GM21717 (cell line): ENCODE measurements around the gene TM9SF3.
A peak's percentile ranks its signal among the peaks of the same experiment; 100 is the strongest.

Experiments used
- ATAC-seq: cut with Tn5 transposase; IDR thresholded peaks from one replicate; pipeline ENCODE4 v1.9.1; 2021; ENCODE audit warnings: mild to moderate bottlenecking, moderate library complexity; ENCODE audit not compliant: unreplicated experiment

TM9SF3 gene

GRCh38 chr10:96586419-96587263 is at the start of gene TM9SF3:
Gene TM9SF3 (minus strand): TSS chr10:96587012. CDS start chr10:96586835, 177 bp downstream.
- peak; percentile 78 for ATAC-seq

- ATAC-seq, result no peak
Observed at GRCh38 chr10:96636551-96636950, 49.7 kb upstream of the TM9SF3 start.

GRCh38 chr10:96632974-96633710 is 46.3 kb upstream of the TM9SF3 start:
- no peak for ATAC-seq

GRCh38 chr10:96627292-96627691 is 40.5 kb upstream of the TM9SF3 start:
- ATAC-seq, result no peak

GRCh38 chr10:96626795-96627194 is 40.0 kb upstream of the TM9SF3 start:
- ATAC-seq, result no peak

- ATAC-seq, result no peak
Observed at GRCh38 chr10:96625173-96625572, 38.4 kb upstream of the TM9SF3 start.

GRCh38 chr10:96622013-96622787 is 35.4 kb upstream of the TM9SF3 start:
- no peak for ATAC-seq

- no peak for ATAC-seq
Observed at GRCh38 chr10:96619796-96620773, 33.3 kb upstream of the TM9SF3 start.

- ATAC-seq, result no peak
Observed at GRCh38 chr10:96619120-96619519, 32.3 kb upstream of the TM9SF3 start.

GRCh38 chr10:96618653-96619052 is 31.8 kb upstream of the TM9SF3 start:
- ATAC-seq, result no peak

GRCh38 chr10:96616961-96617360 is 30.1 kb upstream of the TM9SF3 start:
- ATAC-seq, result no peak

GRCh38 chr10:96614515-96614914 is 27.7 kb upstream of the TM9SF3 start:
- ATAC-seq, result no peak

GRCh38 chr10:96613576-96613975 is 26.8 kb upstream of the TM9SF3 start:
- no peak for ATAC-seq

GRCh38 chr10:96612055-96612830 is 25.4 kb upstream of the TM9SF3 start:
- ATAC-seq, result no peak

- ATAC-seq, result no peak
Observed at GRCh38 chr10:96610817-96611216, 24.0 kb upstream of the TM9SF3 start.

GRCh38 chr10:96609510-96609909 is 22.7 kb upstream of the TM9SF3 start:
- ATAC-seq, result no peak

GRCh38 chr10:96608805-96609204 is 22.0 kb upstream of the TM9SF3 start:
- no peak for ATAC-seq

GRCh38 chr10:96608262-96608661 is 21.4 kb upstream of the TM9SF3 start:
- ATAC-seq, result no peak

- no peak for ATAC-seq
Observed at GRCh38 chr10:96606946-96607345, 20.1 kb upstream of the TM9SF3 start.
